MM.1S (cell line): Measurements from ENCODE around the gene ADCY10.

Experiments
- DNase-seq: peaks from one replicate; pipeline ENCODE4 v3.0.0-alpha.2; 2015
- H2AFZ ChIP-seq: fragments of 300-600 bp; sonication (generic); 2 replicates; pipeline ENCODE4 v1.6.0; 2016; ENCODE audit warnings: antibody characterized with exemption, low read length
- H3F3A ChIP-seq: fragments of 300-600 bp; sonication (generic); 2 replicates; pipeline ENCODE4 v1.6.1; 2016; ENCODE audit warnings: mild to moderate bottlenecking, antibody characterized with exemption, low read length, moderate library complexity, mixed read lengths; ENCODE audit not compliant: insufficient read depth
- H3K27ac ChIP-seq: fragments of 300-600 bp; sonication (generic); 2 replicates; pipeline ENCODE4 v1.5.1; 2016; ENCODE audit warnings: mild to moderate bottlenecking, low read length
- H3K27me3 ChIP-seq: fragments of 300-600 bp; sonication (generic); replicated peaks from 2 replicates; pipeline ENCODE4 v1.6.0; 2016; ENCODE audit warnings: low read length; ENCODE audit not compliant: insufficient read depth
- H3K36me3 ChIP-seq: fragments of 300-600 bp; sonication (generic); replicated peaks from 2 replicates; pipeline ENCODE4 v1.6.1; 2016; ENCODE audit warnings: mild to moderate bottlenecking, low read length, mixed read lengths; ENCODE audit not compliant: insufficient read depth
- H3K4me1 ChIP-seq: fragments of 300-600 bp; sonication (generic); 2 replicates; pipeline ENCODE4 v1.6.1; 2016; ENCODE audit warnings: low read length, mixed read lengths
- H3K4me2 ChIP-seq: fragments of 300-600 bp; sonication (generic); 2 replicates; pipeline ENCODE4 v1.6.0; 2016; ENCODE audit warnings: low read depth, low read length
- H3K4me3 ChIP-seq: fragments of 300-600 bp; sonication (generic); 2 replicates; pipeline ENCODE4 v1.5.1; 2016; ENCODE audit warnings: low read length, mixed read lengths
- H3K79me2 ChIP-seq: fragments of 300-600 bp; sonication (generic); 2 replicates; pipeline ENCODE4 v1.6.1; 2016; ENCODE audit warnings: mixed run types, low read length, mixed read lengths
- H3K9ac ChIP-seq: fragments of 300-600 bp; sonication (generic); 2 replicates; pipeline ENCODE4 v1.6.1; 2016; ENCODE audit warnings: low read length, mixed read lengths
- H3K9me2 ChIP-seq: fragments of 300-600 bp; sonication (generic); replicated peaks from 2 replicates; pipeline ENCODE4 v1.6.1; 2016; ENCODE audit warnings: mild to moderate bottlenecking, low read length, mixed read lengths; ENCODE audit not compliant: insufficient read depth
- H3K9me3 ChIP-seq: fragments of 300-600 bp; sonication (generic); replicated peaks from 2 replicates; pipeline ENCODE4 v1.6.1; 2016; ENCODE audit warnings: mild to moderate bottlenecking, low read length, mixed read lengths; ENCODE audit not compliant: insufficient read depth
- H4K20me1 ChIP-seq: fragments of 300-600 bp; sonication (generic); 2 replicates; pipeline ENCODE4 v1.6.1; 2016; ENCODE audit warnings: mild to moderate bottlenecking, low read length, moderate library complexity, mixed read lengths; ENCODE audit not compliant: insufficient read depth
- EZH2 ChIP-seq: fragments of 300-600 bp; sonication (generic); optimal IDR thresholded peaks from 2 replicates; pipeline ENCODE3; 2017; ENCODE audit warnings: low read depth, mild to moderate bottlenecking, antibody characterized with exemption, low read length, mixed read lengths
- EZH2phosphoT487 ChIP-seq: fragments of 300-600 bp; sonication (generic); IDR thresholded peaks from 2 replicates; pipeline ENCODE4 v1.6.1; 2018; ENCODE audit warnings: antibody characterized with exemption, low read length
- TF ChIP-seq, protein P1 (sequence below): fragments of 300-600 bp; sonication (generic); IDR thresholded peaks from 2 replicates; pipeline ENCODE4 v1.5.1; 2016; ENCODE audit warnings: antibody characterized with exemption, low read length, mixed read lengths

The ADCY10 gene

DNA sequence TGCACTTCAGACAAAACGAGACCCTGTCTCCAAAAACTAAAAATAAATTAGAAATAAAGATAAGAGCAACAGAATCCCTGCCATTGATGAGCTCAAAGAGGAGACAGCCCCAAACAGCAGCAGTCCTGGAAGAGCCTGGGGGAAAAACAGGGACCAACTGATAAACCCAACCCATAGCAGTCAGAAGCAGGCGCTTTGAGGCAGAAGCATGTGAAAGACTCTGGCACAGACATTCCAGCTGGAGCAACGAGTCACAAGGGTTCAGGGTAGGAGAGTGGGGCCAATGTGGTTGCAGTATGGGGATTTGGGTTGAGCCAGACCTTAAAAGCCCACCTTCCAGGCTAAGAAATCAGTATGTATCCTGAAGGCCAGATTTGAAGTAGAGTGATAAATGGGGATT lies 113.7 kb downstream of the ADCY10 start:
- peaks cover 13% of the 10 kb centered on the region for H3K4me1 ChIP-seq
- H3K9ac ChIP-seq: no peak overlapping the region
- no peaks in the 10 kb centered on the region for H3K27me3 ChIP-seq
- H3K79me2 ChIP-seq: no peaks in the 10 kb centered on the region
- H3K9me3 ChIP-seq: no peaks in the 10 kb centered on the region
- no peak for DNase-seq
- no peak overlapping the region for H3K4me2 ChIP-seq
- no peaks in the 10 kb centered on the region for H3K36me3 ChIP-seq
- no peak overlapping the region for H3K27ac ChIP-seq
- H3K4me3 ChIP-seq: no peak overlapping the region
- H2AFZ ChIP-seq: no peak overlapping the region
- H3K9me2 ChIP-seq: no peaks in the 10 kb centered on the region
- H3F3A ChIP-seq: 0 out of 2 replicates have a peak, but pooled peaks cover 5% of the 10 kb centered on the region
- TF ChIP-seq EZH2: no peak
- TF ChIP-seq EZH2phosphoT487: no peak
- H4K20me1 ChIP-seq: no peaks in the 10 kb centered on the region

DNA sequence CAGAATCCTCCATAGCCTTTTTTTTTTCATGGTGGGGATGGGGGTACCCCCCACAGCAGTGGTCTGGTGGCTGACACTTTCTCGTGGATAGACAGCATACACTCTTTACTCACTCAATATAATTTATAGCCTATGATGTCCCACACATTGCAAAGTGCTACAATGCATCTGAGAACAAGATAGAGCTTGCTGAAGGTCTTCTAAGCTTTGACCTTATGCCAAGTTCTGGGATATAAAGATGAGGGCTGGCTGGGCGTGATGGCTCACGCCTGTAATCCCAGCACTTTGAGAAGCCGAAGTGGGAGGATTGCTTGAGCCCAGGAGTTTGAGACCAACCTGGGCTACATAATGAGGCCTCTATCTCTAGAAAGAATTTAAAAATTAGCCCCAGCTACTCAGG lies 114.2 kb downstream of the ADCY10 start:
- Histone ChIP-seq H3K4me2 (no peak overlapping the region), H3K9ac (no peak overlapping the region), H3K4me3 (no peak overlapping the region), H3K36me3 (no peaks in the 10 kb centered on the region), H3K4me1 (peaks cover 8% of the 10 kb centered on the region), H4K20me1 (no peaks in the 10 kb centered on the region), H3K79me2 (no peaks in the 10 kb centered on the region), H3K9me3 (no peaks in the 10 kb centered on the region), H3K27me3 (no peaks in the 10 kb centered on the region), H3K9me2 (no peaks in the 10 kb centered on the region), H3F3A (no peaks in the 10 kb centered on the region), H3K27ac (no peak overlapping the region), H2AFZ (no peak overlapping the region)
- no peak for DNase-seq
- TF ChIP-seq EZH2 (no peak), EZH2phosphoT487 (no peak)
- TF ChIP-seq, protein P1, sequence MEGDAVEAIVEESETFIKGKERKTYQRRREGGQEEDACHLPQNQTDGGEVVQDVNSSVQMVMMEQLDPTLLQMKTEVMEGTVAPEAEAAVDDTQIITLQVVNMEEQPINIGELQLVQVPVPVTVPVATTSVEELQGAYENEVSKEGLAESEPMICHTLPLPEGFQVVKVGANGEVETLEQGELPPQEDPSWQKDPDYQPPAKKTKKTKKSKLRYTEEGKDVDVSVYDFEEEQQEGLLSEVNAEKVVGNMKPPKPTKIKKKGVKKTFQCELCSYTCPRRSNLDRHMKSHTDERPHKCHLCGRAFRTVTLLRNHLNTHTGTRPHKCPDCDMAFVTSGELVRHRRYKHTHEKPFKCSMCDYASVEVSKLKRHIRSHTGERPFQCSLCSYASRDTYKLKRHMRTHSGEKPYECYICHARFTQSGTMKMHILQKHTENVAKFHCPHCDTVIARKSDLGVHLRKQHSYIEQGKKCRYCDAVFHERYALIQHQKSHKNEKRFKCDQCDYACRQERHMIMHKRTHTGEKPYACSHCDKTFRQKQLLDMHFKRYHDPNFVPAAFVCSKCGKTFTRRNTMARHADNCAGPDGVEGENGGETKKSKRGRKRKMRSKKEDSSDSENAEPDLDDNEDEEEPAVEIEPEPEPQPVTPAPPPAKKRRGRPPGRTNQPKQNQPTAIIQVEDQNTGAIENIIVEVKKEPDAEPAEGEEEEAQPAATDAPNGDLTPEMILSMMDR: no peak

DNA sequence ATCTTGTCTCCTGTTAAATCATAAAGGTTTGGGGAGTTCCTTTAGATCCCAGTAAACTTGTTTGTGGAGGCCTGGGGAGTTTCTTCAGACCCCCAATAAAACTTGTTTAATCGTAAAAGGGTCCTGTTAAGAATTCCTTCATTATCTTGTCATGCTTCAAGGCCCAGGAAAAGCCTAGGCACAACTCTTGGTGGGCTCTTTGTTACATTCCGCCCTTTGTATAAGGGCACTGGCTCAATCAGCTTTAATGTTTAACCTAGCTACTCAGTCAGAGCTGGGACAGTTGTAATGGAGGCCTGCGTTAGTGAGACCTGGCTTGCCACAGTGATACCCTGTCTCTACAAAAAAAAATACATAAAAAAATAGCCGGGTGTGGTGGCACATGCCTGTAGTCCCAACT lies 115.0 kb downstream of the ADCY10 start:
- Histone ChIP-seq H3K9me3 (no peaks in the 10 kb centered on the region), H3K9ac (no peak overlapping the region), H3K9me2 (no peaks in the 10 kb centered on the region), H3K79me2 (no peaks in the 10 kb centered on the region), H3K36me3 (no peaks in the 10 kb centered on the region), H3K27me3 (no peaks in the 10 kb centered on the region), H3K4me3 (no peak overlapping the region), H3K4me2 (no peak overlapping the region), H3K4me1 (no peaks in the 10 kb centered on the region), H3F3A (no peaks in the 10 kb centered on the region), H2AFZ (no peak overlapping the region), H4K20me1 (no peaks in the 10 kb centered on the region), H3K27ac (no peak overlapping the region)
- DNase-seq: no peak
- TF ChIP-seq EZH2phosphoT487 (no peak), EZH2 (no peak)
- TF ChIP-seq, protein P1: no peak

DNA sequence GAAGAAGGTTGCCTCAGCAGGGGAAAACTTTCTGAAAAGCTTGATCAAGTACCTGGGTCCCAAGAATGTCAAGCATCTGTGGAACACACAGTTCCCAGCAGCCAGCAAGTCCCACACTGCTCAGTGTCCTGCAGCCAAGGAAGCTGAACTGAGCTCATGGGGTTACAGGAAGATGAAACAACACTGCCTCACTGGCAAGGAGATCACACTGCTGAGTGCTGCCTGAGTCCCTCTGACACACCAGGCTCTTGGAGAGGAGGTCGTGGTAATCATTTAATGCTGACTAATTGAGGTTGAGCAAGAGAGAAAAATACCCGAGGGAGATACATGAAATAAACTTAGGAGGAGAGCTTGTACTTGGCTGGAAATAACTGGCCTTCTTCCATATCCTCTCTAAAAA lies 116.9 kb downstream of the ADCY10 start:
- no peak overlapping the region for H3K27ac ChIP-seq

More for the DNA sequence above, 116.9 kb downstream of the ADCY10 start:
- H4K20me1 ChIP-seq: no peaks in the 10 kb centered on the region
- H3K9me3 ChIP-seq: no peaks in the 10 kb centered on the region
- H2AFZ ChIP-seq: no peak overlapping the region
- H3K4me1 ChIP-seq: no peaks in the 10 kb centered on the region
- no peaks in the 10 kb centered on the region for H3K36me3 ChIP-seq
- no peaks in the 10 kb centered on the region for H3K79me2 ChIP-seq
- H3K9me2 ChIP-seq: no peaks in the 10 kb centered on the region
- TF ChIP-seq EZH2phosphoT487: no peak
- TF ChIP-seq EZH2: no peak
- TF ChIP-seq, protein P1: no peak
- H3F3A ChIP-seq: no peaks in the 10 kb centered on the region
- no peak overlapping the region for H3K9ac ChIP-seq
- no peak for DNase-seq
- no peak overlapping the region for H3K4me3 ChIP-seq
- H3K27me3 ChIP-seq: no peaks in the 10 kb centered on the region
- no peak overlapping the region for H3K4me2 ChIP-seq
